Erythroblast (primary cell): ENCODE results near the gene FANCG.

ENCODE experiments used
- GATA1 ChIP-seq: IDR thresholded peaks from 2 replicates; pipeline ENCODE4 v1.6.1; 2011; ENCODE audit warnings: low read depth, mild to moderate bottlenecking, control low read depth, low read length, moderate library complexity
- POLR2A ChIP-seq: IDR thresholded peaks from 2 replicates; pipeline ENCODE4 v1.6.1; 2011; ENCODE audit warnings: mild to moderate bottlenecking, low read length

- TF ChIP-seq POLR2A, result peak; percentile 83
- no peak for TF ChIP-seq GATA1
Observed at GRCh38 chr9:35079426-35080341, at the start of gene FANCG.
